GM20431 (cell line): ENCODE results near the gene WDFY4.

ENCODE experiments used
- in situ Hi-C: fragments of 300-500 bp; cut with MseI, MboI; formaldehyde crosslinking; loops from one replicate; pipeline ENCODE4 v1.15.0; 2020; ENCODE audit warnings: low sequenced_read_pairs; ENCODE audit not compliant: unreplicated experiment

The WDFY4 gene

DNA sequence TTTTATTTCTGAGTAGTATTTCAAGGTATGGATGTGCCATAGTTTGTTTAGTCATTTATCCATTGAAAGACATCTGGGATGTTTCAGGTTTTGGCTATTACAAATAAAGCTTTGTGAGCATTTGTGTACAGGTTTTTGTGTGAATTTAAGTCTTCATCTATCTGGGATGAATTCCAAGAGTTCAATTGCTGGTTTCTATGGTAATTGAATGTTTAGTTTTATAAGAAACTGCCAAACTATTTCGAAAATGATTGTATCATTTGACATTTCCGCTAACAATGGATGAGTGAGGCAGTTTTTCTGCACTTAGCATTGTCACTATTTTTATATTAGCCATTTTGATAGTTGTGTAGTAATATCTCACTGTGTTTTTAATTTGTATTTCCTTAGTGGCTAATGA is 99.4 kb downstream of the WDFY4 start:
- in situ Hi-C loops: no loop called here

DNA sequence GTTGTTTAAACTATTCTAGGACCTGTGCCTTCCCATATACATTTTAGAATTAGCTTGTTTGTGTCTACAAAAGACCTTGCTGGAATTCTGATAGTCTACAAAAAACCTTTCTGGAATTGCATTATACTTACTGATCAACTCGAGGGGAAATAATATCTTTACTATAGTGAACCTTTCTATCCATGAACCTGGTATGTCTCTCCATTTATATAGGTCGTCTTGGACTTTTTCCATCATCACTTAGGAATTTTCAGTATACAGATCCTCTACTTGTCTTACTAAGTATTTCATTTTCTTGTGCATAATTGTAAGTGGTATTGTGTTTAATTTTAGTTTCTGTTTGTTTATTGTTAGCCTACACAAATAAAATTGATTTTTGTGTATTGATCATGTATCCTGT is 101.1 kb downstream of the WDFY4 start:
- in situ Hi-C loops: no loop called here

DNA sequence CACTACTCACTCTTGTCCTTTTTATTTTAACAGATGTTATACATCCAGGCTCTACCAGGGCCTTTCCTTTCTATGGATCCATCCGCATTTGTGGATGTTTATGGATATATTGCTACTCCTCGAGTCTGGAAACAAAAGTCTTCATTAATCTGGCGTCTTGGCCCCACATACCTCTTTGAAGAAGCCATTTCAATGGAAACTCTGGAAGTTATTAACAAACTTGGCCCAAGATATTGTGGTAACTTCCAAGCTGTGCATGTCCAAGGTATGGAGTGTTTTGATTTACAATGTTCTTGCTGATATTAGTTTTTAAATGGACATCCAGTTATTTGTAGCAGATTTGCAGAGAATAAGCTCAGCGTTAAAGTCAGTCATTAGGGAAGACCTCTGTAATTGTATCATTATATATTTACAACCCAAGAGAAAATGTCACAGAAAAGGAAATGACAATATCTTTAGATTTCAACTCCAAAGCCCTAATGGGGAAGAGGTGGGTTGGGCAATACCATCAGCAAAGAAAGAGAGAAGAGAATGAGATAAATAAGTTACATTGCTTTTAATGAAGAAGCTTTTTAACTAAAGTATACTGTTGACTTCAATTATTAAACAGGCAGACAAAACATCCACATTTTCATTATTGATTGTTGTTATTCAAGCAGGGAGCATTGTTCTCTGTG is 102.1 kb downstream of the WDFY4 start:
- in situ Hi-C loops: no loop called here

DNA sequence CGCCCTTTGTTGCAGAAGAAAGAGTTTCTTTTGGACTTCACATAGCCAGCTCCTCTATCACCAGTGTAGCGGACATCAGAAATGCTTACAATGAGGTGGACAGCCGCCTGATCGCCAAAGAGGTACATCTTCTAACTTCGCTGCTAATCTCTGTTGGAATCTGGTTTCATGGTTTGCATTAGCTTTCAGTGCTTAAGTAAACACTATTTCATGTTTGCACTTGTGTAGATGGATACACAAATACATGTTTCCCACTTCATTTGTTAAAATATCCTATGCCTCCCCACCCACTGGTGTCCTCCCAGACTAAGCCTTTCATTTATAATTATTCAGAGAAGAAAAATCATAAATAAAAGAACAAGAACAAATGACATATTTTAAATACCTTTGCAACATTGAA is 103.9 kb downstream of the WDFY4 start:
- in situ Hi-C loops: no loop called here

DNA sequence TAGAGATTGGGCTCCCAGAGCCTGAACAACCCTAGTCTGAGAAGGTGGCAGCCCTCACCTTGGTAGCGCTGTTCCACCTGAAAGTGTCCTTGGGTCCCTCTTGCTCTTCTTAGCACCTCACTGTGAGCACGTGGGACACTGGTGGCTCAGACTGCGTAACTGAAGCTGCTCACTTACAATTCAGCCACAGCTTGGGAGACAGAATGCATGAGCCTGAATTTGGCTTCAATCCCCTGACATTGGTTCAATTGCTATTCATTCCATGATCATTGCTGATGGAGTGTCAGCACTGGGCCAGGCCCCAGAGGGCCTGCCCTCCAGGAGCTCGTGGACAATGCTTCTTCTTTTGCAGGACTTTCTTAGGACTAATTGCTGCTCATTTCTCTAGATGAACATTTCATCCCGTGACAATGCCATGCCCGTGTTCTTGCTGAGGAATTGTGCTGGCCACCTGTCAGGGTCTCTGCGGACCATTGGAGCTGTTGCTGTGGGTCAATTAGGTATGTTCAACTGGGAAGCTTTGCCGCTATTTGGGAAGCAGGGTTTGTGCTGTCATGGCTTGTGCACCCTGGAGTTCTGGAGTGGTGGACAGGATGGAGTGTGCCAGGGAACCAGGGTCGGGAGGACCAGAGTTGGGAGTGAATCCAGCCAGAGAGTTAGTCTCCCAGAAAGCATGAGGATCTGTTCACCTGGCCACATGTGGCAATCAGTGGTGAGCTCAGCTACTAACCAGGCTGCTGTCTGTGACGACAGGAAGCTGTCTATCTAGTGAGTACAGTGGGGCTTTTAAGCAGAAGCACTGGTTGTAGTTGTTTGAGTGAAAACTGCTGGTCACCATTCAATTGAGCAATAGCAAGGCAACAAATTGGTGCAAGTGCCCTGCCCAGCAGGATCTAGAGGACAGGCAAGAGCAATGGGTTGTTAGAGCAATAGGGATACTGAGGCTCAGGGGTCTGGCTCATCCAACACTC is 105.1 kb downstream of the WDFY4 start:
- in situ Hi-C loops: no loop called here

DNA sequence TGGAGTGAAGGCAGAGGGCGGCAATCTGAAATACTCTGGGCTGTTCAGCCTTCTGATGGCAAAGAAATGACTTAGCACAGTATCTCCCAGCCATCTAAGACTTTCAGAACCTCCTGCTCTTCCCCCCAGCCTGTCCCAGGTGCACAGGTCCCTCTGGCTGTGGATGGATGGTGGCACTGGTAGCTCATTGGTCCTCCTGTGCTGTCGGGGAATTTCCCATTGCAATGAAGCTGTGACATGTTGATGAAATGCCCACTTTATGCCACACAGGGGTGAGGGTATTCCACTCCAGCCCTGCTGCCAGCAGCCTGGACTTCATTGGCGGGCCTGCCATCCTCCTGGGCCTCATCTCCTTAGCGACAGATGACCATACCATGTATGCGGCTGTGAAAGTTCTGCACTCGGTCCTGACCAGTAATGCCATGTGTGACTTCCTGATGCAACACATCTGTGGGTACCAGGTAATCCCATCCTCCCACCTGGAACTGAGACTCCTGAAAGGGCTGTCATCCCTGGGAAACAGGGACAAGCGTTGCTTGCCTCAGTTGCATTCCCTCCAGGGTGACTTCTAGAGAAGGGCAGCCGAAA is 105.9 kb downstream of the WDFY4 start:
- in situ Hi-C loops: no loop called here

DNA sequence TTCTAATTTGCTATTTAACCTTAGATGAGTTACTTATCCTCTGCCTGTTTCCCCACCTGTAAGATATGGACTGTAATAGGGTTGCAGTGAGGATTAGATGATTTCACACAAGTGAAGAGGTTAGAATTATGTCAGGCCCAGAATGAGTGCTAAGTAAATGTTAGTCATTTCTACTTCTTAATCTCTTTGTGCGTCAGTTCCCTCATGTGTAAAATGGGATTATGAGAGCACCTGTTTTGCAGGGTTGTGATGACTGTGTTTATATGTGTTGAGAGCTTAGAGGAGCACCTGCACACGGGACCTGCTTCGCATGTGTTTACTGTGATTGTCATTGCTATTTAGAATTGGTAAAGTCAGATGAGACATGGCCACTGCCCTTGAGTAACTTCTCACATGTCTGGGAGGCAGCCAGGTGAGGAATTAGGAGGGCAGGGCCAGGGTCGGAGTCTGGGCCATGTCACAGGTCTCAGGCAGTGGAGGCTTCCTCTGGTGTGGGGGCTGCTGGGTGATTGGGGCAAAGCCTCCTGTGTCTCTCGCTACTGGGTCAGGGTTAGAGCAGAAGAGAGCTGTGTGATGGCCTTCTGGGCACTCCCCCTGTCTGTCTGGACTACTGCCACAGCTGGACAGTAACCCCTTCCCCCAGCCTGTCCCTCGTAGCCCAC is 106.7 kb downstream of the WDFY4 start:
- in situ Hi-C loops: no loop called here

DNA sequence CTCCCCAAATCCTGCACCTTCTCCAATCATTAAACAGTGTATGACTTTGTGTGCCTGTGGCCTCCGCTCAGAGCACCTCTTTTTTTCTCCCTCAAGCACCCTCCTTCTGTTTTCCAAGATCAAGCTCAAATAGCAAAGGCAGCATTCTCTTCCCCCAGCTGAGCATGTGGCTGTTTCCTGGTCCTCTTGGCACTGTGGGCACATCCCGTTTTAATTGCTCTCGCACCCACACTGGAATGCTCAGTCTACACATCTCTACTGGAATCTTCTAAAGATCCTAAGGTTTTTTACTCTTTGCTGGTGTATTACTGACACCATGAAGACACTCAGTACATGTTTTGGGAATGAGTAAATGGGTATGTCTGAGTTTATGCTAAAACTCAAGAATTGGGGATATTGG is 107.4 kb downstream of the WDFY4 start:
- in situ Hi-C loops: no loop called here

DNA sequence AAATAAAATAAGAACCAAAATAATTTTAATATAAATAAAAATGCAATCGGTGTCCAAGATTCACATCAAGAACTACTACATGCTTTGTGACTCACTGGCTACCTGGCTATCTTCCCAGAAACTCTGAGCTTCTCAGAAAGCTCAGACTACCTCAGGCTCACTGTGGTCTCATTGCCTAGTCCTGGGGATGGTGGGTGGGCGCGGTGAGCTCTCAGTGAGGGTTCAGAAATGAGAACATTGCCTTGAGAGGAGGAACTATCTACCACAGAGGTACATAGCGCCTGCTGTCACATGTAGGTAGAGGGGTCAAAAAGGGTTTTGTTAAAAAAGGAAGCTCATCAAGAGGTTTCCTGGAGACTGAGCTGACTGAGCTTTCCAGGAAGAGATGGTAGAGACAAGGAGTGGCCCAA is 108.0 kb downstream of the WDFY4 start:
- in situ Hi-C loops: no loop called here

DNA sequence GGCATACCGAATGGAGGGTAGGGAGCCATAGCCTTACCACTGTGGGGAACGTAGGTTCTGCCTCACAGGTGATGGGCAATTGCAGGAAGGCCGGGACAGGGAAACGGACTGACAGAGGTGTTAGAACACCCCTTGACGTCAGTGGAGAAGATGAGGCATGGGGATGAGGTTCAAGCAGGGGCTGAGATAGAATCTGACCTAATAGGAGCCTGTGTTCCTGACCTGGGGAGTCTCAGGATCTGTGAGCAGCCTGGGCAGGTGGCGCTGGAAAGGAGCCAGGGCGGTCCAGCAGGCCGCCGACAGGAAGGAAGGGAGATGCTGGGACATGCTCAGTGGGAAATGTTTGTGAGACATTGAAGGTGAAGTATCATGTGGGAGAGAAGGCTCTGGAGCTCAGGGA is 109.4 kb downstream of the WDFY4 start:
- in situ Hi-C loops: no loop called here

DNA sequence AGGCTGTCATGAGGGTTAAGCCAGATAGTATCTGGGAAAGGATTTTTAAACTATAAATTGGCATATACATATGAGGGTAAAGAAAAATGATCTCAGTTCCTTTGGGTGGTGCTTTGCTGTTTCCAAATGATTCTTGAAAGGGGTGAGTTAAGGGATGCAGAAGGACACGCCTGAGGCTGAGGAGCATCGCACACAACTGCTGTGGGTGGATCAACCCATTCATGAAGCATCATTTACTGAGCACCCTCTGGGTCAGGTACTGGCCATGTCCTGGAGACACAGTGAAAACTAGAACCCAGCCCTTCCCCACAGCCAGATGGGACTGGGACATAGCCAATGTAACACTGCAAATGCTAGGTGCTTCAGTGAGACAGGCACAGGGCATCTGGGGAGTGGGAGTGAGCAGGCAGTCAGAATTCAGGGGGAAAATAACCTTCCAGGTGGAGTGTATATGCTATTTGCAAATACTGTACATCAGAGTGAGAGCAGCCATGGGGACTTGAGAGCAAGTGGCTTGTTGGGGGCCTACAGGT is 112.1 kb downstream of the WDFY4 start:
- in situ Hi-C loops: no loop called here

DNA sequence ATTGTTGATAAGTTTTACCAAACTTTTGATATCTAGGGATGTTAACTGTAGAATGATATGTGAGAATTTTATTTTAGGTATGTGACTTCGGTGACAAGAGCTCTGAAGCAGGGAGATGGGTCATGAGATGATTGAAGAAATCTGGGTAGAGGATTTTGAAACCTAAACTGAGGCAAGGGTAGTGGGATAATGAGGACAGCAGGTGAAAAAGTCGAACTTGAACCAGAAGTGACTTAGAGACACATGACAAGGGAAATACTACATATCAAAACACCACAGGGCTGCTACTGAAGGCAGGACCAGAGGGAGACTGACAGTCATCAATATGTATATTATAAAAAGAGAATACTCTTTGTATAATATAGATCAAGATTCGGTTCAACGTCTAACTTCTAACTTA is 113.2 kb downstream of the WDFY4 start:
- in situ Hi-C loops: no loop called here

DNA sequence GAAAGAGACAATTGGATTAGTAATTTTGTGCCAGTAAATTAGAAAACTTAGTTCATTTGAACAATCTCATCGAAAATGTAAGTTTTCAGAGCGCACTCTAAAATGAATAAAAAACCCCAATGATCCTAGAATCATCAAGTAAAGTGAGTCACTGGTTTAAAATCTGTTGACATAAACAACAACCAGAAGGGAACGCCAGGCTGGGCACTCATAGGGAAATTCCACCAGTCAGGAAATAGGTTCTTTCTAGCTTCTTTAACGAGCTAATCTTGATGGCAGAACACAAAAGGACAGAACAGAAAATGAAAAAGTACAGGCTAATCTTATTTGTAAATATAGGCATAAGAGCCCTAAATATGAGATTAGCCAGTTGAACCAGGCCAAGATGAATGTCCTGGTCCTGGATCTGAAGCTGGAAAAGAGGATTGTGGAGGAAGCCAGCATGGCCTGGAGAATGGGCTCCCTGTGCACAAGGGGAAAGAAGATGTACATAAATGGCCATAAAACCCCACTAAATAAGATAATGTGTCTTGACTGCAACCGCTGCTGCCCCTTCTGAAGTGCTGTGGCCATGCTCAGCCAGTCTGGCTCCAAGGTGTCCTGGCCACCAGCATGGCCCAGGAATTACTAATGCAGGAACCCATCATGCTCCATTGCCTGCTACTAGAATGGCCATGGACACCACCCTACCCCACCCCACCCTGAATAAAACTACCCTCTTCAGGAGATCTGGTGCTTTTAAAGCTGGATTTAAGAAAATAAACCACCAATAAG is 114.0 kb downstream of the WDFY4 start:
- in situ Hi-C loops: no loop called here

DNA sequence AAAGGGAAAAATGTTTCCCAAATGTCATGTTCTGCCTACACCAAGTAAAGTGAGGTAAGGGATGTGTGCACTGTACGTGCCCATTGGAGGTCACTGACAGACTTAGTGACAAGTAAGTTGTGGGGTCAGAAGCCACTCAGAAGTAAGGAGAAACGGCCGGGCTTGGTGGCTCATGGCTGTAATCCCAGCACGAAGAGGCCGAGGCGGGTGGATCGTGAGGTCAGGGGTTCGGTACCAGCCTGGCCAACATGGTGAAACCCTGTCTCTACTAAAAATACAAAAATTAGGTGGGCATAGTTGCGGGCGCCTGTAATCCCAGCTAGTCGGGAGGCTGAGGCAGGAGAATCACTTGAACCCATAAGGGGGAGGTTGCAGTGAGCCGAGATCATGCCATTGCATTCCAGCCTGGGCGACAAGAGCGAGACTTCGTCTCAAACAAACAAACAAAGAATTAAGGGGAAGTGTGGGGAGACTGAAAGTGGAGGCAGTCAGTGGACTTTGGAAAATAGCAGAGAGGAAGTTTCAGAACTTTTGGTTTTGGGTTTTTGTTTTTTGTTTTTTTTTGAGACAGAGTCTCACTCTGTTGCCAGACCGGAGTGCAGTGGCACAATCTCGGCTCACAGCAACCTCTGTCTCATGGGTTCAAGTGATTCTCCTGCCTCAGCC is 114.8 kb downstream of the WDFY4 start:
- in situ Hi-C loops: no loop called here

DNA sequence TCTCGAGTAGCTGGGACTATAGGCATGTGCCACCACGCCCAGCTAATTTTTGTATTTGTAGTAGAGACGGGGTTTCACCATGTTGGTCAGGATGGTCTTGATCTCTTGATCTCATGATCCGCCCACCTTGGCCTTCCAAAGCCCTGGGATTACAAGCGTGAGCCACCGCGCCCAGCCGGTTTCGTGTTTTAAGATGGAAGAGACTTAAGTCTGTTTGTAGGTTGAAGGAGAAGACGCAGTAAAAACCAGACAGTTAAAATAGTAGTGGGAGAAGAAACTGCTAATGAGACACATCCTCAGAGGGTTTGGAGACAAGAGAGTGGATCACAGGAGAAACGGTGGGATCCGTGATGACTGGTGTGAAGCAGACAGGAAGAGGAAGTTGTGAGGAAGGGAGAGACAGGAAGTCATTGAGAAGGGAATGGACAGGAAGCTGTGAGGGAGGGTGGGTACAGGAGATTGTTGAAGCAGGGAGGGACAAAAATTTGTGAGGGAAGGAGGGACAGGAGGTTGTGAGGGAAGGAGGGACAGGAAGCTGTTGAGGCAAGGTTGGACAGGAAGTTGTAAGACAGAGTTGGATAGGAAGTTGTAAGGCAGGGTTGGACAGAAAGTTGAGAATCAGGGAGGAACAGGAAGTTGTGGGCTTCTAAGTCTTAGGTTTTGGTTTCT is 115.5 kb downstream of the WDFY4 start:
- in situ Hi-C loops: no loop called here

DNA sequence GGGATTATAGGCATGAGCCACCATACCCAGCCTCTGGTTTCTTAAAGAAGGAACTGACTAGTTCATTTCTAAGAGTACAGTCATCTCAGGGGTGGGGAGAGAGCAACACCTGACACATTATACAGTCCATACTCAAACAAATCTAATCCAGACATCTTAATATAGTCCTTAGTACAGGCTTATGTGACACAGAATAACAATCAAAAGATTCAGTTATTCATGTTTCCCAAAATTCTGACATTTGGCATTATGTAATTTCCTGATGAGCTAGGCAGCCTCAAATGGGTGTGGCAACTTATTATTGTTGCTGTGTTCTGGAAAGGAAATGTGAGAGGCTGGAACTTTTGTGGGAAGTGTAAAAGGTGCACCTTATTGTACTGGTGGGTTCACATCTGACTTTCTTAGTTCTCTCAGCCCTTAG is 116.3 kb downstream of the WDFY4 start:
- in situ Hi-C loops: no loop called here

DNA sequence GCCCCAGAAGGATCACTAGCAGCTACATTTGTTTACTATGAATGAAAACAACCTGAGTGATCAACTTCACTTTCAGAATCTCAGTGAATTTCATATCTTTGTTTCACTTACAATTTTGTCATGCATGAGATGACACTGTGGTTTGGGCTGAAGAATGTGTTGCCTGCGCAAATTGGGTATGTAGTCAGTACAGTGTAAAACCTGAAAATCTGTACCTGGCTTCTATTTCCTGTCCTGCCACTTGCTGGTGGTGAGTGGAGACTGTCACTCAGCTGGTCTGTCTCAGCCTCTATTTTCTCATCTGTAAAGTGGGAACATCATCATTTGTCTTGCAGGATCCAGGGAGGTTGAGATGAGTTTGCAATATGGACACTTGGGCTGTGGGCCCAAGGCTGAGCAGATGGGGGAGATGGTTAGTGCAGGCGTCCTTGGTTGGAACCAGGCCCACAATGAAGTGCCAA is 118.0 kb downstream of the WDFY4 start:
- in situ Hi-C loops: no loop called here

DNA sequence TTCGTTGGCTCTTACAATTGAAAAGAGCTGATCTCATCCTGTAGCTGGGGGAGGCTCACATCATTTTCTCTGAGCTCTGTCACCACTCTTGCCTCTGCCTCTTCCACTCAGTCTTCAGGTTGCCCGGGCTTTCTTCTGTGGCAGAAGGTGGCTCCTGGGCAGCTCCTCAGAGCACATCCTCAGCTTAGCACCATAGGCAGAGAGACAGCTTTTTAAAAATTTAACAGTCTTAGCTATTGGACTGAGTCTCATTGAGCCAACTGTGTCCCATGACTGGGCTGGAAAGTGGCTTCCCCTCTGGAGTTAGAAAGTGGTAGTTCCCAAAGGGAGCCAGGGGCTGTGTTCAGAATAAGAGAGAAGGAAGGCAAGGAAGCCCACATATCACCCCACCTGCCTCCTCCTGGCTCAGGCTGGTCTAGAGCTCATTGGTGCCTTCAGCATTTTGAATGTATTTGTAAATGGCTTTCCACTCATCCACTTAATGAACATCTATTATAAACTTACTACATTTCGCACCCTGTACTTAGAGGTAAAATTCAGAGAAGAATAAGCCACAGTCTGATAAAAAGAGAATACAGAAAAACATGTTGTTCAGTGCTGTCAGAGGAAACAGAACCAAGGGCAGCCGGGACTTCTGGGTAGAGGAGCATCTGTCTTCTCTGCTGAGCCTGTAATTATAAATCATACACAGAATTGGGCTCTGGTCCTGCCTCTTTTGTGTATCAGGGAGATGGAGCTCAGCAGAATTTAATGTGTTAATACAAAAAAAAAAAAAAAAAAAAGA is 119.3 kb downstream of the WDFY4 start:
- in situ Hi-C loops: no loop called here
